GM23338 (cell line): ENCODE data around the gene L3MBTL1. TPM values are rescaled to one million over a fixed set of nuclear protein-coding genes. Genes with fewer than 3 reads are reported as not detected.
"Not testable (repeated sequence)": the region's sequence is repeated elsewhere in the genome, so short reads cannot be mapped to it uniquely, and the experiment has no call there.

Experiments used
- ATAC-seq: fragments of 200-7000 bp; cut with Tn5 transposase; 3 replicates; pipeline ENCODE4 v1.9.1; 2020
- DNase-seq: peaks from one replicate; pipeline ENCODE4 v3.0.0-alpha.2; 2015; ENCODE audit warnings: low spot score
- H2AFZ ChIP-seq: fragments of 200-600 bp; sonication (generic); 2 replicates; pipeline ENCODE4 v1.8.0; 2016; ENCODE audit warnings: antibody characterized with exemption, mild to moderate bottlenecking, moderate library complexity
- H3F3A ChIP-seq: fragments of 200-600 bp; sonication (generic); replicated peaks from 2 replicates; pipeline ENCODE4 v1.8.0; 2017; ENCODE audit warnings: antibody characterized with exemption, mixed run types, low read depth
- H3K27ac ChIP-seq: fragments of 200-600 bp; sonication (generic); 2 replicates; pipeline ENCODE4 v1.6.1; 2016; ENCODE audit warnings: low read depth
- H3K27me3 ChIP-seq: fragments of 200-600 bp; sonication (generic); 2 replicates; pipeline ENCODE4 v1.8.0; 2016; ENCODE audit warnings: mild to moderate bottlenecking, mixed run types, moderate library complexity; ENCODE audit not compliant: insufficient read depth
- H3K36me3 ChIP-seq: fragments of 200-600 bp; sonication (generic); 2 replicates; pipeline ENCODE4 v1.8.0; 2016; ENCODE audit warnings: mild to moderate bottlenecking; ENCODE audit not compliant: insufficient read depth
- H3K4me1 ChIP-seq: fragments of 200-600 bp; sonication (generic); 2 replicates; pipeline ENCODE4 v1.8.0; 2016; ENCODE audit warnings: mild to moderate bottlenecking, moderate library complexity; ENCODE audit not compliant: insufficient read depth
- H3K4me2 ChIP-seq: fragments of 200-600 bp; sonication (generic); 2 replicates; pipeline ENCODE4 v1.7.1; 2017; ENCODE audit warnings: mixed run types
- H3K4me3 ChIP-seq: fragments of 200-600 bp; sonication (generic); 2 replicates; pipeline ENCODE4 v1.6.1; 2016; ENCODE audit warnings: mixed run types
- H3K79me2 ChIP-seq: fragments of 200-600 bp; sonication (generic); replicated peaks from 2 replicates; pipeline ENCODE4 v1.8.0; 2017; ENCODE audit warnings: mild to moderate bottlenecking; ENCODE audit not compliant: insufficient read depth
- H3K9me2 ChIP-seq: fragments of 200-600 bp; sonication (generic); 2 replicates; pipeline ENCODE4 v1.8.0; 2017; ENCODE audit not compliant: insufficient read depth
- H4K20me1 ChIP-seq: fragments of 200-600 bp; sonication (generic); replicated peaks from 2 replicates; pipeline ENCODE4 v1.8.0; 2017; ENCODE audit warnings: mild to moderate bottlenecking; ENCODE audit not compliant: insufficient read depth
- H3K27ac Mint-ChIP-seq: 2 replicates; pipeline ENCODE4 v1.8.0; 2020; ENCODE audit warnings: inconsistent platforms, mild to moderate bottlenecking, moderate library complexity, mixed read lengths
- H3K27me3 Mint-ChIP-seq: 3 replicates; pipeline ENCODE4 v1.8.0; 2022; ENCODE audit warnings: low read depth, mild to moderate bottlenecking, moderate library complexity, mixed read lengths, inconsistent platforms; ENCODE audit not compliant: insufficient read depth, poor library complexity
- H3K36me3 Mint-ChIP-seq: 3 replicates; pipeline ENCODE4 v1.8.0; 2021; ENCODE audit warnings: low read depth, mild to moderate bottlenecking, inconsistent platforms, moderate library complexity, mixed read lengths
- H3K4me1 Mint-ChIP-seq: 3 replicates; pipeline ENCODE4 v1.8.0; 2020; ENCODE audit warnings: mild to moderate bottlenecking, inconsistent platforms, mixed read lengths
- H3K4me3 Mint-ChIP-seq: 3 replicates; pipeline ENCODE4 v1.8.0; 2021; ENCODE audit warnings: moderate library complexity, mild to moderate bottlenecking, inconsistent platforms, mixed read lengths
- H3K9me3 Mint-ChIP-seq: 3 replicates; pipeline ENCODE4 v1.8.0; 2020; ENCODE audit warnings: moderate library complexity, mild to moderate bottlenecking, inconsistent platforms, mixed read lengths
- JUNB ChIP-seq: IDR thresholded peaks from one replicate; pipeline ENCODE4 v1.6.1; 2016; ENCODE audit warnings: antibody characterized with exemption; ENCODE audit not compliant: unreplicated experiment
- POLR2AphosphoS5 ChIP-seq: IDR thresholded peaks from 2 replicates; pipeline ENCODE4 v1.6.1; 2016; ENCODE audit warnings: antibody characterized with exemption, low read depth
- ZNF114 ChIP-seq: fragments of 250-450 bp; sonication (Bioruptor Pico); IDR thresholded peaks from 2 replicates; pipeline ENCODE4 v1.5.0; 2020; ENCODE audit warnings: mild to moderate bottlenecking, moderate library complexity
- ZNF331 ChIP-seq: fragments of 250-450 bp; sonication (Bioruptor Pico); IDR thresholded peaks from 2 replicates; pipeline ENCODE4 v1.5.0; 2020; ENCODE audit warnings: low read depth, mild to moderate bottlenecking, moderate library complexity
- polyA plus RNA-seq: library from polyadenylated mRNA; unstranded; fragments of >200 nt; fragmentation: Nextera tagmentation; extraction: Ambion mirVana; gene quantifications from 2 replicates; pipeline ENCODE4 v1.2.1, GENCODE V29; 2016
- total RNA-seq: library from RNA; depleted of rRNA; stranded (reverse); fragments of >200 nt; shearing (Covaris generic); gene quantifications from 2 replicates; pipeline ENCODE4 v1.2.3, GENCODE V29; 2014
- TF ChIP-seq, protein P1 (sequence below): IDR thresholded peaks from one replicate; pipeline ENCODE4 v1.6.1; 2018; ENCODE audit warnings: antibody characterized with exemption; ENCODE audit not compliant: unreplicated experiment
- TF ChIP-seq, protein P2 (sequence below): fragments of 250-450 bp; sonication (Bioruptor Pico); IDR thresholded peaks from 2 replicates; pipeline ENCODE4 v1.5.0; 2020; ENCODE audit warnings: mild to moderate bottlenecking, moderate library complexity

The L3MBTL1 gene
- total and polyA plus RNA-seq, 2 experiments from 2014 or later, result 6.5 to 33.6 TPM

DNA sequence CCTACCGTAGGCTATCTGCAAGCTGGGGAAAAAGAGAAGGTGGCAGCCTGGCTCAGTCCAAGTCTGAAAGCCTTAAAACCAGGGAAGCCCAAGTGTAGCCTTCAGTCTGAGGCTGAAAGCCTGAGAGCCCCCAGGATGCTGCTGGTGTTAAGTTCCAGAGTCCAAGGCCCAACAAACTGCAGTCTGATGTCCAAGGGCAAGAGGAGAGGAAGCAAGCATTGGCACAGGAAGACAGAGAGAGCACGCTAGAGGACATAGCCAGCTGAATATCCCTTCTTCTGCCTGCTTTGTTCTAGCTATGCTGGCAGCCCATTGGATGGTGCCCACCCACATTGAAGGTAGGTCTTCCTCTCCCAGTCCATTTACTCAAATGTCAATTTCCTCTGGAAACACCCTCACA, 12.1 kb upstream of the L3MBTL1 start:
- Mint-ChIP-seq H3K4me3 (no peak overlapping the region), H3K27me3 (no peaks in the 10 kb centered on the region), H3K27ac (no peak overlapping the region), H3K36me3 (no peaks in the 10 kb centered on the region), H3K4me1 (no peaks in the 10 kb centered on the region), H3K9me3 (peaks cover 16% of the 10 kb centered on the region)
- TF ChIP-seq, protein P1, sequence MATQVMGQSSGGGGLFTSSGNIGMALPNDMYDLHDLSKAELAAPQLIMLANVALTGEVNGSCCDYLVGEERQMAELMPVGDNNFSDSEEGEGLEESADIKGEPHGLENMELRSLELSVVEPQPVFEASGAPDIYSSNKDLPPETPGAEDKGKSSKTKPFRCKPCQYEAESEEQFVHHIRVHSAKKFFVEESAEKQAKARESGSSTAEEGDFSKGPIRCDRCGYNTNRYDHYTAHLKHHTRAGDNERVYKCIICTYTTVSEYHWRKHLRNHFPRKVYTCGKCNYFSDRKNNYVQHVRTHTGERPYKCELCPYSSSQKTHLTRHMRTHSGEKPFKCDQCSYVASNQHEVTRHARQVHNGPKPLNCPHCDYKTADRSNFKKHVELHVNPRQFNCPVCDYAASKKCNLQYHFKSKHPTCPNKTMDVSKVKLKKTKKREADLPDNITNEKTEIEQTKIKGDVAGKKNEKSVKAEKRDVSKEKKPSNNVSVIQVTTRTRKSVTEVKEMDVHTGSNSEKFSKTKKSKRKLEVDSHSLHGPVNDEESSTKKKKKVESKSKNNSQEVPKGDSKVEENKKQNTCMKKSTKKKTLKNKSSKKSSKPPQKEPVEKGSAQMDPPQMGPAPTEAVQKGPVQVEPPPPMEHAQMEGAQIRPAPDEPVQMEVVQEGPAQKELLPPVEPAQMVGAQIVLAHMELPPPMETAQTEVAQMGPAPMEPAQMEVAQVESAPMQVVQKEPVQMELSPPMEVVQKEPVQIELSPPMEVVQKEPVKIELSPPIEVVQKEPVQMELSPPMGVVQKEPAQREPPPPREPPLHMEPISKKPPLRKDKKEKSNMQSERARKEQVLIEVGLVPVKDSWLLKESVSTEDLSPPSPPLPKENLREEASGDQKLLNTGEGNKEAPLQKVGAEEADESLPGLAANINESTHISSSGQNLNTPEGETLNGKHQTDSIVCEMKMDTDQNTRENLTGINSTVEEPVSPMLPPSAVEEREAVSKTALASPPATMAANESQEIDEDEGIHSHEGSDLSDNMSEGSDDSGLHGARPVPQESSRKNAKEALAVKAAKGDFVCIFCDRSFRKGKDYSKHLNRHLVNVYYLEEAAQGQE, result no peak
- no peak for TF ChIP-seq POLR2AphosphoS5
- no peak for TF ChIP-seq ZNF331 (CRISPR knock-in tag)
- TF ChIP-seq, protein P2, sequence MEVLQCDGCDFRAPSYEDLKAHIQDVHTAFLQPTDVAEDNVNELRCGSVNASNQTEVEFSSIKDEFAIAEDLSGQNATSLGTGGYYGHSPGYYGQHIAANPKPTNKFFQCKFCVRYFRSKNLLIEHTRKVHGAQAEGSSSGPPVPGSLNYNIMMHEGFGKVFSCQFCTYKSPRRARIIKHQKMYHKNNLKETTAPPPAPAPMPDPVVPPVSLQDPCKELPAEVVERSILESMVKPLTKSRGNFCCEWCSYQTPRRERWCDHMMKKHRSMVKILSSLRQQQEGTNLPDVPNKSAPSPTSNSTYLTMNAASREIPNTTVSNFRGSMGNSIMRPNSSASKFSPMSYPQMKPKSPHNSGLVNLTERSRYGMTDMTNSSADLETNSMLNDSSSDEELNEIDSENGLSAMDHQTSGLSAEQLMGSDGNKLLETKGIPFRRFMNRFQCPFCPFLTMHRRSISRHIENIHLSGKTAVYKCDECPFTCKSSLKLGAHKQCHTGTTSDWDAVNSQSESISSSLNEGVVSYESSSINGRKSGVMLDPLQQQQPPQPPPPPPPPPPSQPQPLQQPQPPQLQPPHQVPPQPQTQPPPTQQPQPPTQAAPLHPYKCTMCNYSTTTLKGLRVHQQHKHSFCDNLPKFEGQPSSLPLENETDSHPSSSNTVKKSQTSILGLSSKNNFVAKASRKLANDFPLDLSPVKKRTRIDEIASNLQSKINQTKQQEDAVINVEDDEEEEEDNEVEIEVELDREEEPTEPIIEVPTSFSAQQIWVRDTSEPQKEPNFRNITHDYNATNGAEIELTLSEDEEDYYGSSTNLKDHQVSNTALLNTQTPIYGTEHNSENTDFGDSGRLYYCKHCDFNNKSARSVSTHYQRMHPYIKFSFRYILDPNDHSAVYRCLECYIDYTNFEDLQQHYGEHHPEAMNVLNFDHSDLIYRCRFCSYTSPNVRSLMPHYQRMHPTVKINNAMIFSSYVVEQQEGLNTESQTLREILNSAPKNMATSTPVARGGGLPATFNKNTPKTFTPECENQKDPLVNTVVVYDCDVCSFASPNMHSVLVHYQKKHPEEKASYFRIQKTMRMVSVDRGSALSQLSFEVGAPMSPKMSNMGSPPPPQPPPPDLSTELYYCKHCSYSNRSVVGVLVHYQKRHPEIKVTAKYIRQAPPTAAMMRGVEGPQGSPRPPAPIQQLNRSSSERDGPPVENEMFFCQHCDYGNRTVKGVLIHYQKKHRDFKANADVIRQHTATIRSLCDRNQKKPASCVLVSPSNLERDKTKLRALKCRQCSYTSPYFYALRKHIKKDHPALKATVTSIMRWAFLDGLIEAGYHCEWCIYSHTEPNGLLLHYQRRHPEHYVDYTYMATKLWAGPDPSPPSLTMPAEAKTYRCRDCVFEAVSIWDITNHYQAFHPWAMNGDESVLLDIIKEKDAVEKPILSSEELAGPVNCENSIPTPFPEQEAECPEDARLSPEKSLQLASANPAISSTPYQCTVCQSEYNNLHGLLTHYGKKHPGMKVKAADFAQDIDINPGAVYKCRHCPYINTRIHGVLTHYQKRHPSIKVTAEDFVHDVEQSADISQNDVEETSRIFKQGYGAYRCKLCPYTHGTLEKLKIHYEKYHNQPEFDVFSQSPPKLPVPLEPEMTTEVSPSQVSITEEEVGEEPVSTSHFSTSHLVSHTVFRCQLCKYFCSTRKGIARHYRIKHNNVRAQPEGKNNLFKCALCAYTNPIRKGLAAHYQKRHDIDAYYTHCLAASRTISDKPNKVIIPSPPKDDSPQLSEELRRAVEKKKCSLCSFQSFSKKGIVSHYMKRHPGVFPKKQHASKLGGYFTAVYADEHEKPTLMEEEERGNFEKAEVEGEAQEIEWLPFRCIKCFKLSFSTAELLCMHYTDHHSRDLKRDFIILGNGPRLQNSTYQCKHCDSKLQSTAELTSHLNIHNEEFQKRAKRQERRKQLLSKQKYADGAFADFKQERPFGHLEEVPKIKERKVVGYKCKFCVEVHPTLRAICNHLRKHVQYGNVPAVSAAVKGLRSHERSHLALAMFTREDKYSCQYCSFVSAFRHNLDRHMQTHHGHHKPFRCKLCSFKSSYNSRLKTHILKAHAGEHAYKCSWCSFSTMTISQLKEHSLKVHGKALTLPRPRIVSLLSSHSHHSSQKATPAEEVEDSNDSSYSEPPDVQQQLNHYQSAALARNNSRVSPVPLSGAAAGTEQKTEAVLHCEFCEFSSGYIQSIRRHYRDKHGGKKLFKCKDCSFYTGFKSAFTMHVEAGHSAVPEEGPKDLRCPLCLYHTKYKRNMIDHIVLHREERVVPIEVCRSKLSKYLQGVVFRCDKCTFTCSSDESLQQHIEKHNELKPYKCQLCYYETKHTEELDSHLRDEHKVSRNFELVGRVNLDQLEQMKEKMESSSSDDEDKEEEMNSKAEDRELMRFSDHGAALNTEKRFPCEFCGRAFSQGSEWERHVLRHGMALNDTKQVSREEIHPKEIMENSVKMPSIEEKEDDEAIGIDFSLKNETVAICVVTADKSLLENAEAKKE, result no peak
- TF ChIP-seq ZNF114 (CRISPR knock-in tag), result no peak
- no peak for TF ChIP-seq JUNB
- Histone ChIP-seq H3K27ac (no peak overlapping the region), H3F3A (no peaks in the 10 kb centered on the region), H3K4me1 (no peaks in the 10 kb centered on the region), H3K4me2 (no peak overlapping the region), H2AFZ (no peak overlapping the region), H3K27me3 (no peaks in the 10 kb centered on the region), H3K9me2 (no peaks in the 10 kb centered on the region), H4K20me1 (no peaks in the 10 kb centered on the region), H3K4me3 (no peak overlapping the region), H3K36me3 (no peaks in the 10 kb centered on the region), H3K79me2 (no peaks in the 10 kb centered on the region)
- DNase-seq, result no peak
- ATAC-seq, result no peak

DNA sequence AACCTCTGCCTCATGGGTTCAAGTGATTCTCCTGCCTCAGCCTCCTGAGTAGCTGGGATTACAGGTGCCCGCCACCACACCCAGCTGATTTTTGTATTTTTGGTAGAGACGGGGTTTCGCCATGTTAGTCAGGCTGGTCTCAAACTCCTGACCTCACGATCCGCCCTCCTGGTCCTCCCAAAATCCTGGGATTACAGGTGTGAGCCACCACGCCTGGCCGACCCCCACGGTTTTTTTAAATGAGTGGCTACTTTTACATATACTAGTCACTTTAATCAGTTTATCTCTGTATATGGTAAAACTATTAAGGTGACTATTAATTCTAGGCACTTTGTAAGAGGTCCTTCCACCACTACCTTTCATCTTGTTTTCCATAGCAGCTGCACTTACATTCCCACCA, 5.5 kb upstream of the L3MBTL1 start:
- H3K4me1 ChIP-seq, ATAC-seq, H3K4me3 ChIP-seq, H3K4me3 Mint-ChIP-seq, H3K36me3 Mint-ChIP-seq, H3K27ac ChIP-seq, H3K9me3 Mint-ChIP-seq, H3K9me2 ChIP-seq, H4K20me1 ChIP-seq, H2AFZ ChIP-seq, H3K4me2 ChIP-seq, H3K27ac Mint-ChIP-seq, H3K36me3 ChIP-seq, H3F3A ChIP-seq, H3K4me1 Mint-ChIP-seq, H3K79me2 ChIP-seq, DNase-seq: not testable (repeated sequence)
- H3K27me3 ChIP-seq, result peaks cover 14% of the 10 kb centered on the region
- H3K27me3 Mint-ChIP-seq, result peaks cover 16% of the 10 kb centered on the region
